HG03439 (cell line): Measurements from ENCODE around the gene FRY.
"Not testable (repeated sequence)": the region's sequence is repeated elsewhere in the genome, so short reads cannot be mapped to it uniquely, and the experiment has no call there.

ENCODE experiments used
- ATAC-seq: cut with Tn5 transposase; IDR thresholded peaks from one replicate; pipeline ENCODE4 v1.9.1; 2021; ENCODE audit warnings: mild to moderate bottlenecking, moderate library complexity; ENCODE audit not compliant: unreplicated experiment

Gene FRY

DNA sequence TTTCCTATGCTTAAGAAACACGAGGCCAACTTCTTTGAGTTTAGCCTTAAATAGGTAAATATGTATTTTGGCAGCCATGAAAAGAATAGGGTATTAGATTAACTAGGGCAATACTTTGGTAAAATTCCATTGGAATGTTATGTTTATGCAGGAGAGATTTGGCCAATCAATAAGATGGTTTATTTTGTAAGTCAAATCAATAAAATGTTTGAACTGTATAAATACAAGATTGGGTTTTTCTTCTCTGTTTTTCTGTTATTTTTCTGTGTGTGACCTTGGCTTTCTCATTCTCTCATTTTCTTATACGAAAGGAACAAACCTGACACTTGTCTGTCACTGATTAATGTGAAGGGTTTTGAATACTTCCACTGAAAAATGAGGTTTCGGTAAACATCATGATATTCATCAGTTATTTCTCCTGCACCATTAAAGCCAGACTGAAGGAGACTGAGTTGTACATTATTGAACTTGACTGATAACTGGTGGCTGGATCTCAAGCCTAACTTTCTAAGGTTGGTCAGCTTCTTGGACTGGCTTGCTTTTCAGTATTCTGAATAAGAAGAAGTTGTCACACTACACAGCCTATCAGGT is 8.6 kb downstream of the FRY start:
- ATAC-seq: no peak

- no peak for ATAC-seq
Measured at GRCh38 chr13:32040689-32041088, 9.1 kb downstream of the FRY start.

DNA sequence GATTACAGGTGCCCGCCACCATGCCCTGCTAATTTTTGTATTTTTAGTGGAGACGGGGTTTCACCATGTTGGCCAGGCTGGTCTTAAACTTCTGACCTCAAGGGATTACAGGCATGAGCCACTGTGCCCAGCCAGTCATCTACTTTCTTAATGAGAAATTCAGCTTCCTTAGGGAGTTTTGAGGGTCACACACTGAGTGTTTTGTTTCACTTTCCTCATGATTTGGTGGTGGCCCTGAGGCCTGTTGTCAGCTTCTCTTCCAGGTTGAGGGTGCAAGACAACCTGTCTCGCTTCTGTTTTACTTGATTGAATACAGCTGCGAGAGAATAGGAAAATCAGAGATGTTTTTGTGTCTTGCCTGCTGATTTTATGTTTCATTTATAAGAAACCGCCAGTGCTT is 9.9 kb downstream of the FRY start:
- peak; percentile 76 for ATAC-seq

GRCh38 chr13:32042551-32042950 is 11.0 kb downstream of the FRY start:
- no peak for ATAC-seq

GRCh38 chr13:32044446-32044845 is 12.9 kb downstream of the FRY start:
- no peak for ATAC-seq

- no peak for ATAC-seq
Measured at GRCh38 chr13:32045537-32045936, 14.0 kb downstream of the FRY start.

DNA sequence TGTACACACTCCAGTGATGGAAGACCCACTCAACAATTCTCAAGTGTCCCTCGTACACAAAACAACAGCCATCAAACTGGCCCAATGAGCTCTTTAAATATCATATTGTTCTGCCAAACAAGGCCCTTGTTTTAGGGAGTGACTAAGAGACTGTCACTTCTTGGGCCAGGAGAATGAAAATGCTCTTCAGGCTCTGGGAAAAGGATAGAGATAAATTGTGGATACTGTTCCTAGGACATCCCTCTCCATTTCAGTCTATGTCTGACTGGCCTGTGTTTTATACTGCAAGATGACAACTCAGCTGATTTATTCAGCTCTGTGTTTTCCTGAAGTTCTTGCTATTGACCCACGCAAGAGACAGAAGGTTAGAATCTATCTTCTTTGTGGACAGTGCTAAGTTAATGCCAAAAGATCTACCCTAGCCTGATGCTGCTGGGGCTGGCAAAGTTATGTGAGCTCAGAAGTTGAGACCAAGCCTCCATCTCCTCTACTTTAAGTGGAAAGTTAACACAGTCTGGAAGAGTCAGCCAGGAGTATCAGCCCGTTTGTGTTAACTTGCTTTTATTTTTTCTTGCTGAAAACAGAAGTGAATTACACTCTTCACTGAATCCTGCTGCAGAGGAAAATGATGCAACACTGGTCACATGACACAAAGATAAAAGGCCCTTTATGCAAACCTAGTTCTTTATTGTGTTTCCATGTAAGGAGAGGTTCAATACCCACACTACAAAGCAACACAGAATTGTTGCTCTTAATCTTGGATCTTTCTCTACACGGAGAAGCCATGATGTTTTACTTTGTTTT is 14.6 kb downstream of the FRY start:
- no peak for ATAC-seq

- ATAC-seq: no peak
Measured at GRCh38 chr13:32047088-32047487, 15.5 kb downstream of the FRY start.

- no peak for ATAC-seq
Measured at GRCh38 chr13:32047793-32048192, 16.2 kb downstream of the FRY start.

DNA sequence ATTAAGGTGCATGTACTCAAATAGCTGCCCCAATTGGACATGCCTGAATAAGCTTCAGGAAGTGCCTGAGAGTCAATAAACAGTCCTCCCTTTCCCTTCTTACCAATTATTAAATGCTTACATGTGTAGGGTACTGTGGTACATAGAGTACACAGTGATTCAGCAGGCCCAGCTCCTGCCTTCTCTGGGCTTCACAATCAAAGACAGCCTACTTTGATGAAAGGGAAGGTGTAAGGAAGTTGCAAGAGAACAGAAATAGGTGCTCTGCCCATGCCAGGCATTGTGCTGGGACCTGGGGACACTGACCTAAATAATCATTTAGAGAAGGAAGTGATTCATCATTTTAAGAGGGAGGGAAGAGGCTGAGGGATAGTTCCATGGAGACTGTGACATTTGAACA is 17.2 kb downstream of the FRY start:
- no peak for ATAC-seq

GRCh38 chr13:32051156-32051555 is 19.6 kb downstream of the FRY start:
- no peak for ATAC-seq

GRCh38 chr13:32056316-32056715 is 24.7 kb downstream of the FRY start:
- ATAC-seq: no peak

GRCh38 chr13:32057325-32057724 is 25.8 kb downstream of the FRY start:
- ATAC-seq: not testable (repeated sequence)

DNA sequence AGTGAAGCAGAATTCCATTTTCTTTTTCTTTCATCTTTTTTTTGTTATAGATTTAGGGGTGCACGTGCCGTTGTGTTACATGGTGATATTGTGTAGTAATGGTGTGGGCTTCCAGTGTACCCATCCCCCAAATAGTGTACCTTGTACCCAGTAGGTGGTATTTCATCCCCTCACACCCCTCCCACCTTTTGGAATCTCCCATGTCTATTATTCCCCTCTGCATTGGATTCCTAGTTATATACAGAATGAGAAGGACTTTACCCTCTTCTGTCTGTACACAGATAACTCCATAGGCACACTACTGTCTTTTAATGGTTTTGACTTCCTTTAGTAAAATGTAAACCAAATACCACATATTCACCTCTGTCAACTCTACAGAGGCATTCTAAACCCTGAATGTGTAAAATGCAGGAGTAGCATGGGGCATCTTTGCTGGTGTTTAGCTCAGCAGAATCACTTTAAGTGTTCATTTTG is 28.0 kb downstream of the FRY start:
- ATAC-seq: no peak

DNA sequence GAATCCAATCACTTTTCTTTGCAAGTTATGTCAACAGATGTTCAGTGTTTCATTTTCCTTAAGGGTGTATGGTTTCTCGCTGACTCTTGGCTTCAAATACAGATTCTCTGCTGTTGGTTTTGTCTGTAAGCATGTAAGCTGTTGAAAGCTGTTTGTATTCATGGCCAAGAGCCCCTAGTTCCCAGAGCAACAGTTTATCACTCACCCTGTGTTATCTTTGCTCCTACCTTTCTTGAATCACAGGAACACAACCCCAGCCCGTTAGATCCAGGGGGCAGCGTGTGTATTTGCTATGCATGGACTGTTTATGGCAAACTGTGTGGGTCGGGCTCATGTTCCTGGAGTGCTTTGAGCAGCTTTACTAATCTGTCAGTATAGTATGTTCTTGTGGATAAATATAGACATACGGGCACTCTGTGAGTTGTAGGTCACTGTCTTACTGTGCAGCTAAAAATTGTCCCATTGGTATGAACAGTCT is 28.9 kb downstream of the FRY start:
- ATAC-seq: no peak

- ATAC-seq: no peak
Measured at GRCh38 chr13:32063619-32064233, 32.2 kb downstream of the FRY start.

DNA sequence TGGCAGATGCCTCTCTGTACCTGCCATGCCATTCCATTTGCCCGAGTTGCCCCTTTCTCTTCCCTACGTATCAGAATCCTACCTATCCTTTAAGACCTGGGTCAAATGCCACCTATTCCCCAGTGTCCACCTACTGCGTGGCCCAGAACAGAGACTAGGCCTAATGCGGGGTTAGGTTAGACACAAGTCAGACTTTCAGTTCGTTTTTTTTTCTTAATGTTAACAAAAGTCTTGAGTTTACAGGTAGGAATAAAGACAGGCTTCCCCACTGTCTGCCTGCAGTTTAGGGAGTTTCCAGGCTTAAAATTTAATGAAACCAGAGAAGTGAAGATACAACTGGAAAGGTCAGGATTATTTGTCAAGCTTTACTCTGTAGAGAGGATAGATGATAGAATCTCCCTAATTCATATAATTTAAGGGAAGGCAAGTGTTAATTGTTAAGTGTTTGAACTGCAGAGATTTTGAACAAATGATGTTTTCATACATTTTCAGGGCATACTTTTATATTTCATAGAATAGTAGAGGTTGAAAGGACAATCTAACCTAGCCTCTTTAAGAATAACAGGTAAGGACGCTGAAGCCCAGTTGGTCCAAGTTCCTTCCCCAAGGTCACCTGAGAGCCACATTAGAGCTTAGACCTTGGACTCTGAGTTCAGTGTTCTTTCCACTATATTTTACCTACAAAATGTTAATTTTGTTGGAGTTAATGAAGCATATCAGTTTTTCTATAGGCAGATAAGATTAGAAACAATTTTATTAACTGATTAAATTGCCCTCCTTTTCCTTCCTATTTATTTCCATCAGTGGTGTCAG is 35.8 kb downstream of the FRY start:
- no peak for ATAC-seq

DNA sequence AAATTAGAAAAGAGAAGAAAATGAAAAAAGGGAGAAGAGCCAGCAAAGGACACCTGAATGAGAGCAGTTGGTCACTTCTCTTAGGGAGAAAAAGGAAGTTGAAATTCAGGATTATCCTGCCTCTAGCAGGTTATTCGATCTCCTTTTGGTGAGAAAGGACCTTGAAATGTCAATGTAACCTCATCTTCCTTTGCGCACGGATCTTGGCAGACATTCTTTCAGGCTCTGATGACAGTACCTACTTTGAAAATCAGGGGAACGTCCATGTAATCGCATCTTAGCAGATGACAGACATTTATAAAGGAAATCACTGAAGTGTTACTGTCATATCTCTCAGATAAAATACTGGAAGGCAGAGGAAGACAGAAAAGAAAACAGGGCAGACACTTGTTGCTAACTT is 36.7 kb downstream of the FRY start:
- no peak for ATAC-seq

GRCh38 chr13:32073180-32073864 is 41.7 kb downstream of the FRY start:
- ATAC-seq: no peak

DNA sequence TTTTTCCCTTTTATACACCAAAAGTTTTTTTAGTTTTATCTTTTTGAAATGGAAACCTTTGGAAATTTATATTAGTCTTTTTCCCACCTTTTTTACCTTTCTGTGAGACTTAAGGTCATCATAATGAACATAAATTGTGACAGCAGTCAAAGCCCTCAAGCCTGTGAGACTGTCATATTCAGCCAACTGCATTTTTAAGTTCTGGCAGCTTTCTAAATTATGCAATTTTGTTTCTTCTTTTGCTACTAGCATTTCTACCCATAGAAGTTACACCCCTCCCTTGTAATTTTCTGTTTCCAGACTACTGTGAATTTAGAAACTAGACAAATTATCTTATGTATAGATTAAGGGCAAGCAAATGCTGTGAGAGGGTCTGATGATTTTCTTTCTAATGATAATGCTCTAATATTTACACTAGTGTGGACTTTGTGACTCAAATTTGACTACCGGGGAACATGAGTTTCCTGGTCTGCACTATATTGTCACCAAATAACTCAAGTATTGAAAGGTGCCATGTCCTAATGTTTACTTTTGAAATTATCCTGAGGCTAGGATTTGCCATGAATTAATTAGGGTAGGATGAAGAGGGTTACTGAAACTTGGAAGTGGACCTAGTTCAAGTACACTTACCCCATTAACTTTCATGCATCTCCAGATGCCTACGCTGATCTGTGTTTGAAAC is 43.7 kb downstream of the FRY start:
- ATAC-seq: no peak
